ENCODE results near the gene GRK5.

DNA sequence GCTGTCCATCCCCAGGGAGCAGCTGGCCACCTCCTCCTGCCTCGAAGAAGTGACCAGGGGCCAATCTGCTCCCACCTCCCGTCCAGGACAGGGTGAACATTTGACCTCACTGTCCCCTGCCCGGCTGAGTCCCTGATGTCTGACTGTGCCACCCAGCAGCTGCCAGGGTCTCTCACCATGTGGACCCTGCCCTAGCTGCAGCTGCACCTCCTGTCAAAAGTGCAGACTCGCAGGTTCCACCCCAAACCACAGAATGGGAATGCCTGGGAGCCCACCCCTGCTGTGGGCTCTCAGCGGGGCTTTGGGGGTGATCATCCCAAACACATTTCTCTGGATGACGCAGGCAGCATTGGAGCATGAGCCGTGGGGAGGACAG, 249.1 kb downstream of the GRK5 start:
- TF ChIP-seq CTCF (conservative IDR thresholded peaks at IDR 0.05 in 1 of 2, IDR thresholded peaks at IDR 0.05 in 1 of 2; ENCODE audit: extremely low read depth in 1 of 2, insufficient read depth in 1 of 2, low read depth in 1 of 2, low read length in 2 of 2) (no peak), EZH2 (IDR thresholded peaks at IDR 0.05; ENCODE audit: borderline replicate concordance, low read length) (no peak)

Measured in mammary epithelial cell (primary cell).